ENCODE data around the gene NUP210L. TPM values are rescaled to one million over a fixed set of nuclear protein-coding genes. Genes with fewer than 3 reads are reported as not detected.

The NUP210L gene
- polyA plus RNA-seq, 3 donors from 2014 or later = 0.13 TPM; not detected in 2

DNA sequence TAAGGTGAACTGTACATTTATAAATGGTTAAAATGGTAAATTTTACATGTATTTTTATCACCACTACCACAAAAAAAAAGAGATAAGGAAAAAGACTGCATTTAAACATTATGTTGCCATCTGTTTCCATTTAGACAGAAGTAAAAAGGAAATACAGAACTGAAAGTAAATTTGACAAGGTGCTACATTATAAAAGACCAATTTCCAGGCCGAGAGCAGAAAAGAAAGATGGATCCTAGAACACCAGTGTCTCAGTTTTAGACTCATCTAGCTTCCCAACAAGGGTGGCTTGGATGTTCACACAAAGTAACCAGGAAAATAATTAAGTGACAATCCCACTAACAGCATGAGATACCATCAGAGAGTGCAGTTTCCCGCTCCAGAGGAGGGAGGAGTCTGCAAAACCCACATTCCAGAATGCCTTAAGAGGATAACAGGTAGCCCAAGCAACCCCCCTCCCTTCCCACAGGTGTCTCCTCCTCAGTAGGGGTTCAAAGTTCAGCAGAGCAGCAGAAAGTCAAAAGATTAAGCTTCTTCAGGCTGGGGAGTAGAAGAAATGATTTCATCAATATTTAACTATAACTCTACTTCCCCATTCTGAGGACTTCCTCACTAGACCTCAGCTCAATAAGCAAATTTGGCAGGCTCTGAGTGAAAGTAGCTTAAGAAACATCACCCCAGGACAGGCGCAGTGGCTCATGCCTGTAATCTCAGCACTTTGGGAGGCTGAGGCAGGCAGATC lies 25.2 kb upstream of the NUP210L start:
- Mint-ChIP-seq H3K4me3 (peak overlapping the region; percentile 73 to 84 (median 78)), H3K9me3 (peaks cover 0 to 2% (median 0%) of the 10 kb centered on the region in 6 donors), H3K4me1 (peaks cover 81 to 85% of the 10 kb centered on the region in 2 donors), H3K36me3 (peaks cover 4 to 12% (median 4%) of the 10 kb centered on the region in 3 donors), H3K27me3 (ENCODE audit: low read depth in 3 of 3) (peaks cover 0 to 15% (median 8%) of the 10 kb centered on the region in 3 donors), H3K27ac (peak overlapping the region; percentile 91 to 99 (median 92))
- DNase-seq = no peak

DNA sequence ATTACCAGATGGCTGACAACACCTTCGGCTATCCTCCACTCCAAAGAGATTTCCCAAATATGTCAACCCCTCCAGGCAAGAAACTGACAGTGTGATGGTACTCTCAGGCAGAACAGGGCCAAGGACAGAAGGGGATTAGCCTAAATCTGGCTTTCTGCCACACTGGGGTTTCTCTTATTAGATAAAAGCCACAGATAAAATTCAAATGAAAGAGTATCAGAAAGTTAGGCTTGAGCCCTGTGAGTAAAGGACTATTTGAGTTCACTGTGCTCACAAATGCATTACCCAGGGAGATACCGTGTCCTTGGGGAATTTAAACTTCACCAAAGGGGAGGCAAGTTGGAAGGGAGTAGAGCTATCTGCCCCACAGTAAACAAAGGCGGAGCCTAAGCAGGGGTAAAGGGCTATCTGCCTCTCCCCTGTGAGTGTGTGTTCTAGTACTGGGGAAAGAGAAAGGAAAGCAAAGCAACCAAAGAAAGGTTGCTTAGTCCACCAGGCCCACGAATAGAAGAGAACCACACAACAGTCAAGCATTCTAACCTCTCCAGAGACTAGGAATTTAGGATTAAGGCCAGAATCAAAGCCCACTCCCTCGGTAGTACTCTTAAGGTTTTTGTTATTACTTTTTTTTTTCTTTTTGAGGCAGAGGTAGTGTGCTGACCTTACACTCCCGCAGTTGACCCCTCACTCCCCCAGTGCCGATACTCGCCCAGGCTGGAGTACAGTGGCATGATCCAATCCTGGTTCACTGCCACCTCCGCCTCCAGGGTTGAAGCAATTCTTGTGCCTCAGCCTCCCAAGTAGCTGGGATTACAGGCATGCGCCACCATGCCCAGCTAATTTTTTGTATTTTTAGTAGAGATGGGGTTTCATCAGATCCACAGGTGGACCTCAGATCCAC lies 24.3 kb upstream of the NUP210L start:
- H3K4me3 Mint-ChIP-seq = peak overlapping the region; percentile 73 to 84 (median 78)
- H3K4me1 Mint-ChIP-seq = peaks cover 83 to 92% of the 10 kb centered on the region in 2 donors
- peak overlapping the region; percentile 91 to 99 (median 92) for H3K27ac Mint-ChIP-seq
- H3K27me3 Mint-ChIP-seq (ENCODE audit: low read depth in 3 of 3) = peaks cover 0 to 15% (median 8%) of the 10 kb centered on the region in 3 donors
- H3K9me3 Mint-ChIP-seq = peaks cover 0 to 2% (median 0%) of the 10 kb centered on the region in 6 donors
- peaks cover 4 to 15% (median 4%) of the 10 kb centered on the region in 3 donors for H3K36me3 Mint-ChIP-seq
- DNase-seq = no peak

DNA sequence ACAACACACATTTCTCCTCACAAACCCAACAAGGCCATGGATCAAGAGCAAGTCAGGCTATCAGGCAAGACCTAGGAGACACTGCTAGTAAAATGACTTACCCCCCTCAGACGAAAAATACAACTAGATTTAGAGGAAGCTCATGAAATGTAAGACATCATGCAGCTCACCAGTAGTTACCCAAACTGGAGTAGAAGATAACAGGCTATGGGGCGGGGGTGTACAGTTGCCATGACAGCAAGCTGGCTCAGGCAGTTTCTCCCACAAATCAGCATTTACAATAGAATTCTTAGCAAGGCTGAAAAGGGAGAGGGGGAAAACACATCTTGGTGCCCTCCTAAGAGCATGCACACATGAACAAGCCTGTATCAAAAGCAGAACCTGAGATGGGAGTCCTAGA lies 23.1 kb upstream of the NUP210L start:
- H3K4me3 Mint-ChIP-seq = peak overlapping the region; percentile 3 to 84 (median 58)
- peaks cover 0 to 10% (median 3%) of the 10 kb centered on the region in 3 donors for H3K27me3 Mint-ChIP-seq (ENCODE audit: low read depth in 3 of 3)
- H3K27ac Mint-ChIP-seq = peak overlapping the region; percentile 74 to 99 (median 92)
- peaks cover 77 to 86% of the 10 kb centered on the region in 2 donors for H3K4me1 Mint-ChIP-seq
- DNase-seq = no peak
- H3K36me3 Mint-ChIP-seq = peaks cover 4 to 18% (median 4%) of the 10 kb centered on the region in 3 donors
- peaks cover 0 to 2% (median 0%) of the 10 kb centered on the region in 6 donors for H3K9me3 Mint-ChIP-seq

DNA sequence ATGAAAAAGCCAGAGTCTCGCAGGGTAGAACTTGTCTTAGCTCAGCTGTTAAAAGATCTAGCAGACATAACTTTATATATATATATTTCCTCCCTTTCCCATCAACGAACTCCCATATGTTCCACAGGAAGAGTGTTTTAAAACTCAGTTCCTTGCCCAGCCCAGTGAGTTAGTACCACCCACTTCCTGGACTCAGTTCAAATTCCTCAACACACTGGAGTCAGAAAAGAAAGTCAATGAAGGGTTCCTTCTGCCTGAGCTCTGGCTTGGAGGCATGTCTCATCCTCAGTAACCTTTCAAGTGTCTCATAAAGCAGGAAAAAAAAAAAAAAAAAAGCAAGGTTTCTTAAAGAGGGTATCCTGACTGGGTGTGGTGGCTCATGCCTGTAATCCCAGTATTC lies 21.5 kb upstream of the NUP210L start:
- peaks cover 0 to 3% (median 2%) of the 10 kb centered on the region in 3 donors for H3K27me3 Mint-ChIP-seq (ENCODE audit: low read depth in 3 of 3)
- no peaks in the 10 kb centered on the region for H3K9me3 Mint-ChIP-seq
- peak overlapping the region; percentile 74 to 96 (median 83) for H3K27ac Mint-ChIP-seq
- peaks cover 12 to 32% (median 17%) of the 10 kb centered on the region in 3 donors for H3K36me3 Mint-ChIP-seq
- H3K4me3 Mint-ChIP-seq = peak overlapping the region in 3 of 5 donors; percentile 6 to 42 (median 30)
- no peak for DNase-seq
- H3K4me1 Mint-ChIP-seq = peaks cover 67 to 87% of the 10 kb centered on the region in 2 donors

DNA sequence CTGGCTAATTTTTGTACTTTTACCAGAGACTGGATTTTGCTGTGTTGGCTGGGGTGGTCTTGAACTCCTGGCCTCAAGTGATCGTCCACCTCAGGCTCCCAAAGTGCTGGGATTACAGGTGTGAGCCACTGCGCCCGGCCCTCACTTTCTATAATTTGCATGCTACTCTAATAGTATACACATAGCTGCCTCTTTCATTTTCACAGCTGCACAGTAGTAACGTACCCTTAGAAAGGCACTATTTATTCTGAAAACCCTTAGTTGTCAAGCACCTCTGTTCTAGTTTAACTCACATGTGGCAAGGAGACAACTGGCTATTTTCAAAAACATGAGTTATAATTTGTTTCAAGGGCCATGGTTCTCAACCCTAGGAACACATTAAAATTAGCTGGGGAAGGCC lies 19.8 kb upstream of the NUP210L start:
- peaks cover 13 to 45% (median 31%) of the 10 kb centered on the region in 3 donors for H3K36me3 Mint-ChIP-seq
- peaks cover 58 to 87% of the 10 kb centered on the region in 2 donors for H3K4me1 Mint-ChIP-seq
- H3K4me3 Mint-ChIP-seq = no peak overlapping the region
- peak overlapping the region in 2 of 6 donors; percentile 39 to 50 for H3K27ac Mint-ChIP-seq
- DNase-seq = no peak
- H3K27me3 Mint-ChIP-seq (ENCODE audit: low read depth in 3 of 3) = peaks cover 0 to 2% (median 1%) of the 10 kb centered on the region in 3 donors
- H3K9me3 Mint-ChIP-seq = no peaks in the 10 kb centered on the region

DNA sequence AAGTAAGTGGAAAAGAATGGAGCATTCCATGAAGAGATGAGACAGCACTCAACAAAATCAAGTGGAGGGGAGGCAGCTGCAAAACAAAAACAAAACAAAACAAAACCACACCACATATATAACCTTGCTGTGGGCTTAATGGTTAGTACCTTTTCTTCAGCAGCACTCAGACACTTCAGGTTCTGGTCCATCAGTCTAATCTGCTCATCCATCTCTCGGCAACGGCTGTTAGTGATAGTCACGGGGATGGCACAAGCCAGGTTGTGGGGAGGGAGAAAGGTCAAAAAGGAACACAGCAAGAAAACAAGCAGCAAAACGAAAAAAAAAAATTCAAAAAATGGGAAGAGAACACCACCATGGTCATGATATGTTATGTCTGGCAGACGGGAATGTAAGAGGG lies 17.0 kb upstream of the NUP210L start:
- Mint-ChIP-seq H3K27me3 (ENCODE audit: low read depth in 3 of 3) (peaks cover 0 to 2% (median 1%) of the 10 kb centered on the region in 3 donors), H3K36me3 (peaks cover 21 to 56% (median 46%) of the 10 kb centered on the region in 3 donors), H3K9me3 (no peaks in the 10 kb centered on the region), H3K4me3 (no peak overlapping the region), H3K27ac (peak overlapping the region in 4 of 6 donors; percentile 18 to 55 (median 33)), H3K4me1 (peaks cover 30 to 67% of the 10 kb centered on the region in 2 donors)
- DNase-seq = no peak

DNA sequence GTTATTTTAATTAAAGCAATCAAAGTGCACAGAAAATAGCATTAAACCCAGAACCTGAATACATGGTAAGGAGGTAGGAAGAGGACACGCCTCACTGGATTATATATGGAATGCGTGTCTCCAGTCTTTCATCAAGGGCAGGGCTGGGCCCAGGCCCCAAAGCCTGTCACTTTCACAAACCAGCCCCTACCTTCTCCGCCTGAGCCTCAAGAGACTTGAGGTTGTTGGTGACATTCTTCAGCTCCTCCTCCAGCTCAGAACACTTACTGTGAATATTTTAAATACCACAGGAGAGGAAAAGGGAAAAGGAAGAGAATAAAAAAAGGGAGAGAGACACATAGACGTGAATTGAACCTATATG lies 16.3 kb upstream of the NUP210L start:
- Mint-ChIP-seq H3K4me3 (no peak overlapping the region), H3K9me3 (no peaks in the 10 kb centered on the region), H3K4me1 (peaks cover 24 to 61% of the 10 kb centered on the region in 2 donors), H3K27ac (peak overlapping the region in 4 of 6 donors; percentile 6 to 50 (median 32)), H3K36me3 (peaks cover 21 to 57% (median 47%) of the 10 kb centered on the region in 3 donors), H3K27me3 (ENCODE audit: low read depth in 3 of 3) (peaks cover 0 to 2% (median 1%) of the 10 kb centered on the region in 3 donors)
- DNase-seq = no peak

DNA sequence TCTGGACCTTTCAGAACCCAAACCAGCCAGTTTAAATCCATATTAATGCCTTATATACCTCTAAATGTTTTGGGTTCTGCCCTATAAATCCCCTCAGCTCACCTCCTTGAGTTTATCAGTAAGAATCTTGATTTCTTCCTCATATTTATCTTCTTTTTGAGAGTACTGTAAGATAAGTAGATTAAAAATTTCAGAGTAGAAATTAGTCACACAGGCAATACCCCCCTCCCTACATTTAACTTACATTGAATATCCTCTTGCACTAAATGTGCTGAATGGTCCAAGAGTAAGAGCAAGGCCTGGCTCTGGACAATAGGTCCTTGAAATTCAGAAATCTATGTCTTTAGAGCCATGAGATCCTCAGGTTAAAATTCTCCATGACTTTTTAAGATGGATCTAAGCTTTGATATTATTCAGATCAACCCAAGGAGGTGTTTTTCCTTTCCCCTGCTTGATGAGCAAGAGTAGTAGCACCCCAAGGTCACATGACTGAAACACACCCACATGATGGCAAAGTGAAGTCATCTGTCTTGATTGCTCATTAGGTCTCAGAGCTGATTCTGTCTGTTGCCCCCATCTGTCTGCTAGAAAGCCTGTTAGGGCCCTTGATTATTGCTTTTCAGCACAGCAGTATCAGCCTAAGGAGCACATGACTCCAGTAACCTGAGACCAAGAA lies 15.8 kb upstream of the NUP210L start:
- Mint-ChIP-seq H3K27me3 (ENCODE audit: low read depth in 3 of 3) (peaks cover 0 to 2% (median 1%) of the 10 kb centered on the region in 3 donors), H3K4me1 (peaks cover 19 to 60% of the 10 kb centered on the region in 2 donors), H3K36me3 (peaks cover 23 to 63% (median 52%) of the 10 kb centered on the region in 3 donors), H3K27ac (peak overlapping the region; percentile 4 to 67 (median 38)), H3K9me3 (no peaks in the 10 kb centered on the region), H3K4me3 (no peak overlapping the region)
- DNase-seq = no peak

DNA sequence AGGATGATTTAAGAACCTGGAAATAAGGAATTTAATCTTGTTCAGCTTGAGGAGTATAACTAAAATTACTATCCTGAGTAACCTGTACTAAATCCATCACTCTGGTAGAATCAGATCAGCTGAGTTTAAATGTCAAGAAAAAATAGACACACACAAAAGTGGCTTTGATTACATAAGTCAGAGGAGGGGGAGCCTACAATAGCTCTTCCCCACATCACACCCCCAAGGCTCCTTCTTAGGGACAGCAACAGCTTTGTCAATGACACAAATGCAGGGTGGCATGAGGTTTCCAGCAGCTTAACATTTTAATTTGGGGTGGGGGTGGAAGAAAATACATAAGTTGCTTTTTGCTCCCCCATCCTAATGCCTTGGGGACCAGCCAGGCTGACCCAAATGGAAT lies 12.6 kb upstream of the NUP210L start:
- DNase-seq = no peak
- Mint-ChIP-seq H3K27me3 (ENCODE audit: low read depth in 3 of 3) (peaks cover 2 to 3% (median 2%) of the 10 kb centered on the region in 3 donors), H3K4me3 (no peak overlapping the region), H3K27ac (peak overlapping the region in 5 of 6 donors; percentile 20 to 69 (median 64)), H3K9me3 (no peaks in the 10 kb centered on the region), H3K36me3 (peaks cover 31 to 71% (median 61%) of the 10 kb centered on the region in 3 donors), H3K4me1 (peaks cover 15 to 56% of the 10 kb centered on the region in 2 donors)

DNA sequence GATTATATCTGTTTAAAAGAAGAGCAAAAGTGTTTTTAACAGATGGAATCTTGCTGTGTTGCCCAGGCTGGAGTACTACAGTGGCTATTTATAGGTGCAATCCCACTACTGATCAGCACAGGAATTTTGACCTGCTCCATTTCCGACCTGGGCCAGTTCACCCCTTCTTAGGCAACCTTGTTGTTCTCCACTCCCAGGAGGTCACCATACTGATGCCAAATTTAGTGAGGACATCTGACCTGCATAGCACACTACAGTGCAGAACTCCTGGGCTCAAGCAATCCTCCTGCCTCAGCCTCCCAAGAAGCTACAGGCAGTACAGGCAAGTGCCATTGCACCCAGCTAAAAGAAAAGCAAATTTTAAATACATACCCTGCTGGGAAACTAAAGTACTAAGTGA lies 11.3 kb upstream of the NUP210L start:
- Mint-ChIP-seq H3K27ac (peak overlapping the region in 2 of 6 donors; percentile 47 to 52), H3K9me3 (no peaks in the 10 kb centered on the region), H3K4me3 (no peak overlapping the region), H3K4me1 (peaks cover 9 to 45% of the 10 kb centered on the region in 2 donors), H3K27me3 (ENCODE audit: low read depth in 3 of 3) (peaks cover 0 to 3% (median 2%) of the 10 kb centered on the region in 3 donors), H3K36me3 (peaks cover 22 to 61% (median 50%) of the 10 kb centered on the region in 3 donors)
- no peak for DNase-seq

DNA sequence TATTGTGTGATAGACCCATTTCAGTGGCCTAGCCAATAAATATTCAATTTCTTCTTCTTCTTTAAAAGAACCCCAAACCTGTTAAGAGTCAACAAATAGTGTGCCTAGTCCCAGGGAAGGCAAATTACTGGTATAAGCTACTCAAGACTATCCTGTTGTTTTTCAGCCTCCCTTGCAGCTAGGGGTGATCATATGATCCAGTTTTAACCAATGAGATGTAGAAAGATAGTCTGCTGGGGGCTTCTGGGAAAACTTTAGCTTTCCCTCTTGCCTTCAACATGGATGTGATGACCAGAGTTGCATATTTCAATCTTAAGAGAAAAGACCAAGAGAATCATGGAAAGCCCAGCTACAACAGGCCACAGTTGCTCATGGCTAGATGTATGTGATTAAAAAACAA lies 4.7 kb upstream of the NUP210L start:
- H3K9me3 Mint-ChIP-seq = no peaks in the 10 kb centered on the region
- peaks cover 3 to 4% (median 3%) of the 10 kb centered on the region in 3 donors for H3K27me3 Mint-ChIP-seq (ENCODE audit: low read depth in 3 of 3)
- H3K27ac Mint-ChIP-seq = peak overlapping the region; percentile 91 to 98 (median 96)
- no peak overlapping the region for H3K4me3 Mint-ChIP-seq
- peaks cover 49 to 66% of the 10 kb centered on the region in 2 donors for H3K4me1 Mint-ChIP-seq
- peaks cover 38 to 54% (median 40%) of the 10 kb centered on the region in 3 donors for H3K36me3 Mint-ChIP-seq
- no peak for DNase-seq

DNA sequence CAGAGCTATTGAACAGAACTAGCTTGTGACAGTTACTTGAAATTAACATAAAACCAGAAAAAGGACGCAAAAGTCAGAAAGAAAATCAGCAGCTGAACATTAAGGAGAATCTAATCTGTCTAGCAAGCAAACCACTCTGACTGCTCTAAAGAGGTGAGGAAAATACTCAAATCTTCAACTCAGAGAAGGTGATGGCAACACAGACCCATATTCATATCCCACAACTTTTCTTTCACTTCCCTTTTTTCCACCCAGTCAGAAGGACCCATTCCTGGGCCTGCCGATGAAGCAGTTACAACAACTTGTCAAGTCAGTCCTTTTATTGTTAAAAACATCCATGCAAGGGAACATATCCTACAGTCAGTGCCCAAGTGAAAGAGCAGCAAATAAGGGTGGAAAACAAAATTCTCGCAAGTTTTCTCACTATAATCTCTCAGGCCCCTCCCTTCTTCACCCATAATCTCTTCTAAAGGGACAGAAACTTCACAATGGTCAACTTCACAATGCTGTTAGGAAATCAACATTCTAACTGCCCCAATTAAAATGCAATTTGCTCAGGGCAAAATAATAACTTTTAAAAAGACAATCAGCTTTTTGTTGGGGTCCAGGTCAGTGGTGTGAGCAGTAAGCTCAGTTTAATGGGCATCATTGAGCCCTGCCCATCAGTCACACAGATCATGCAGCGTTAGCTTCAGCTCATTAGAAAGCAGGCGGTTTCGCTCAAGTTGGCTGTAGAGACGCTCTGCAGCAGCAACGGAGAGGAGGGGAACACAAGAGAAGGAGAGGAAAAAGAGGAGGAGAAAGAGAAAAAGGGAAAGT lies 3.6 kb upstream of the NUP210L start:
- peaks cover 3 to 6% (median 5%) of the 10 kb centered on the region in 3 donors for H3K27me3 Mint-ChIP-seq (ENCODE audit: low read depth in 3 of 3)
- peak overlapping the region; percentile 91 to 98 (median 96) for H3K27ac Mint-ChIP-seq
- peak overlapping the region; percentile 70 to 90 (median 82) for H3K4me3 Mint-ChIP-seq
- peaks cover 31 to 51% (median 36%) of the 10 kb centered on the region in 3 donors for H3K36me3 Mint-ChIP-seq
- H3K9me3 Mint-ChIP-seq = no peaks in the 10 kb centered on the region
- no peak for DNase-seq
- peaks cover 56 to 65% of the 10 kb centered on the region in 2 donors for H3K4me1 Mint-ChIP-seq
